Activated gamma-delta T cell (primary cell): ENCODE results near the gene MDC1.
"Not testable (repeated sequence)": the region's sequence is repeated elsewhere in the genome, so short reads cannot be mapped to it uniquely, and the experiment has no call there.

Experiments
- DNase-seq: peaks from one replicate; lab custom pipeline; 2025; lab: John Stamatoyannopoulos, UW

The MDC1 gene

DNA sequence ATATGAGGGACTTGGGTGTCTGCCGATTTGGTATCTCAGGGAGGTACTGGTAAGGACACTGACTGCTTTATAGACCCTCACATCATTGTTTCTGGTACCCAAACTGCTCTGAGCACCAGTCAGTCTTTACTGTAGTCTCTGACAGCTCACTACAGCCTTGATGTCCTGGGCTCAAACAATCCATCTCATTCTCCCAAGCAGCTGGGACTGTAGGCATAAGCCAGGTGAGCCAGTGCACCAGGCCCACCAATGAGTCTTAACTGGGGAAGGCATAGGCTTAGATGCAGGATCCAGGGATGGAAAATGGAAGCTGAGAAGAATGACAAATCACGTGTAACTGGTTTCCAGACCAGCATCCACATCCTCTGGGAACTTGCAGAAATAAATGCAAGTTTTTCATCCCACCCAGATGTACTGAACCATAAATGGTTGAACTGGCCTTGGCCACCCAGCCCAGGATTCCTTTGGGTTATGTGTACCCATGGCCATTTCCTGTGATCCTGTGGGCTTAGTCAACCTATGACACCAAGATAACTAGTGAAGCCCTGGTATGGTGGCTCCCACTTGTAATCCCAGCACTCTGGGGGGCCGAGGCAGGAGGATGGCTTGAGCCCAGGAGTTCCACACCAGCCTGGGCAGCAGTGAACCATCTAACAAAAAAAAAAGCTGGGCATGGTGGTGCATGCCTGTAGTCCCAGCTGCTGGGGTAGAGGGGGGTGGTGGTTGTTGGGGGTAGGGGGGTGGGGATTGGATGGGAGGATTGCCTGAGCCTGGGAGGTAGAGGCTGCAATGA, 8.8 kb upstream of the MDC1 start:
- no peak for DNase-seq

DNA sequence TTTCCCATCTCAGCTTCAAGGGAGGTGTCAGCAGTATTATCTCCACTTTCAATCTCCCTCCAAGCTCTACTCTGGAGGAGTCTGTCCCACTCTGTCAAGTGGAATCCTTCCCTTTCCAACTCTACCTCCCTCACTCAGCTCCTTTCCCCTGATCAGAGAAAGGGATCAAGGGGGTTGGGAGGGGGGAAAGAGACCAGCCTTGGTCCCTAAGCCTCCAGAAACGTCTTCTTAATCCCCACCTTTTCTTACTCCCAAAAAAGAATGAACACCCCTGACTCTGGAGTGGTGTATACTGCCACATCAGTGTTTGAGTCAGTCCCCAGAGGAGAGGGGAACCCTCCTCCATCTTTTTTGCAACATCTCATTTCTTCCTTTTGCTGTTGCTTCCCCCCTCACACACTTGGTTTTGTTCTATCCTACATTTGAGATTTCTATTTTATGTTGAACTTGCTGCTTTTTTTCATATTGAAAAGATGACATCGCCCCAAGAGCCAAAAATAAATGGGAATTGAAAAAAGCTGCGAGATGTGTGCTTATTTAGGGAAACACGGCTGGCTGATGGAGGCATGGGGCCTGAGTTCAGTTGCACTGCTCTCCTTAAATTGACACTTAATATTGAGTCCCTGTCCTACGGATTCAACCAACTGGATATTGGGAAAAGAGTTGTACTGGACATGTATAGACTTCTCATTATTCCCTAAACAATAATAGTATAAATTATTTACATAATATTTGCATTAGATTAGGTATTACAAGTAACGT, 8.0 kb upstream of the MDC1 start:
- DNase-seq = no peak

DNA sequence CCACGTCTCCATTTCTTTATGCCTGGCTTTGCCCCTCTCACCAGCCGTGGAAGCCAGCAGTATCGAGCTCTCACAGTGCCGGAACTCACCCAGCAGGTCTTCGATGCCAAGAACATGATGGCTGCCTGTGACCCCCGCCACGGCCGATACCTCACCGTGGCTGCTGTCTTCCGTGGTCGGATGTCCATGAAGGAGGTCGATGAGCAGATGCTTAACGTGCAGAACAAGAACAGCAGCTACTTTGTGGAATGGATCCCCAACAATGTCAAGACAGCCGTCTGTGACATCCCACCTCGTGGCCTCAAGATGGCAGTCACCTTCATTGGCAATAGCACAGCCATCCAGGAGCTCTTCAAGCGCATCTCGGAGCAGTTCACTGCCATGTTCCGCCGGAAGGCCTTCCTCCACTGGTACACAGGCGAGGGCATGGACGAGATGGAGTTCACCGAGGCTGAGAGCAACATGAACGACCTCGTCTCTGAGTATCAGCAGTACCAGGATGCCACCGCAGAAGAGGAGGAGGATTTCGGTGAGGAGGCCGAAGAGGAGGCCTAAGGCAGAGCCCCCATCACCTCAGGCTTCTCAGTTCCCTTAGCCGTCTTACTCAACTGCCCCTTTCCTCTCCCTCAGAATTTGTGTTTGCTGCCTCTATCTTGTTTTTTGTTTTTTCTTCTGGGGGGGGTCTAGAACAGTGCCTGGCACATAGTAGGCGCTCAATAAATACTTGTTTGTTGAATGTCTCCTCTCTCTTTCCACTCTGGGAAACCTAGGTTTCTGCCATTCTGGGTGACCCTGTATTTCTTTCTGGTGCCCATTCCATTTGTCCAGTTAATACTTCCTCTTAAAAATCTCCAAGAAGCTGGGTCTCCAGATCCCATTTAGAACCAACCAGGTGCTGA, 7.0 kb upstream of the MDC1 start:
- not testable (repeated sequence) for DNase-seq

- not testable (repeated sequence) for DNase-seq
Measured at GRCh38 chr6:30723159-30723842, 6.2 kb upstream of the MDC1 start.

DNA sequence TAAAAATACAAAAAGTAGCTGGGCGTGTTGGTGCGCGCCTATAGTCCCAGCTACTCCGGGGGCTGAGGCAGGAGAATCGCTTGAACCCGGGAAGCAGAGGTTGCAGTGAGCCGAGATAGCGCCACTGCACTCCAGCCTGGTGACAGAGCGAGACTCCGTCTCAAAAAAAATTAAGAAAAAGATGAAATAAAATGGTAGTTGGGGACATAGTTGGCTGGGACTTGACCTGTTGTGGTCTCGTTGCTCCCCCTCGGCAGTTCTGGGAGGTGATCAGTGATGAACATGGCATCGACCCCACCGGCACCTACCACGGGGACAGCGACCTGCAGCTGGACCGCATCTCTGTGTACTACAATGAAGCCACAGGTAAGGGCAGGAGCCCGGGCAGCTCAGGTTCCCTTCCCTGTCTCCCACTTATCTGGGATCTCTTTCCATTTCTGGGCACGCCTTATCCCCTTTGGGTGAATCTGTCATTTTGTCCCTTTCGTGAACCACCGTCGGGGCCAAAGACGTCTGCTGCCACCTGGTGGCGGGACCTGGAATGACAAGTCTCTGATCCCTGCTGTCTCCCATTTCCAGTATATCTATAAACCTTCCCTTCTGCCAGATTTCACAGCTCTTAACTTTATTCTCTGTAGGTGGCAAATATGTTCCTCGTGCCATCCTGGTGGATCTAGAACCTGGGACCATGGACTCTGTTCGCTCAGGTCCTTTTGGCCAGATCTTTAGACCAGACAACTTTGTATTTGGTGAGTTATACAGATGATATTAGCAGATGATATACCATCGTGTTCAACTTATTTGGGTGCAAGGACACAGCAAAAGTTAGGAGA, 5.4 kb upstream of the MDC1 start:
- DNase-seq = peak; percentile 18

DNA sequence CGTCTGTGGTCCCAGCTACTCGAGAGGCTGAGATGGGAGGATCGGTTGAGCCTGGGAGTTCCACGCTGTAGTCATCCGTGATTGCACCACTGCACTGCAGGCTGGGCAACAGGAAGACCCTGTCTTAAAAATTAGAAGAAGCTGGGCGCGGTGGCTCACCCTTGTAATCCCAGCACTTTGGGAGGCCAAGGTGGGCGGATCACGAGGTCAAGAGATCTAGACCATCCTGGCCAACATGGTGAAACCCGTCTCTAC, 4.9 kb upstream of the MDC1 start:
- not testable (repeated sequence) for DNase-seq

- peak; percentile 94 for DNase-seq
Measured at GRCh38 chr6:30721198-30722024, 4.3 kb upstream of the MDC1 start.

DNA sequence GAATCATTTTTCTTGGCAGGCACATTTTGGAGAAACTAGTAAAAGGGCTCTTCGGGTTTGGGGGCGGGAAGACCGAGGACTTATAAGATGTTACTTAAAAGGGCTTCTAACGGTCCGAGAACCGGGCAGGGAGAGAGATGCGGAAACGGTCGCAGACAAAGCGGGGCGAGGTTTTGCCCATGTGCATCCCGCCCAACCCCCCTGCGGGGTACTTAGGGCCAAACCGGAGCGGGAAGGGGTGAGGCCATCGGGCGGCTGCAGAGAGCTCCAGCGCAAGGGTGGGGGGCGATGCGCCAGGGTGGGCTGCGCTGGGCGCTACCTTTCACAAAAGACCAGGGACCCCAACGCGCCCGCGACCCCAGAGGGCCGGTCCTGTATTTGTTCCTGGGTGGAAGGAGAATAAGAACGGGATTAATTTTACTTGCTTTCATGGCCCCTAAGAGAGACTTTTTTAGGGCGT, 3.7 kb upstream of the MDC1 start:
- peak; percentile 16 for DNase-seq

DNA sequence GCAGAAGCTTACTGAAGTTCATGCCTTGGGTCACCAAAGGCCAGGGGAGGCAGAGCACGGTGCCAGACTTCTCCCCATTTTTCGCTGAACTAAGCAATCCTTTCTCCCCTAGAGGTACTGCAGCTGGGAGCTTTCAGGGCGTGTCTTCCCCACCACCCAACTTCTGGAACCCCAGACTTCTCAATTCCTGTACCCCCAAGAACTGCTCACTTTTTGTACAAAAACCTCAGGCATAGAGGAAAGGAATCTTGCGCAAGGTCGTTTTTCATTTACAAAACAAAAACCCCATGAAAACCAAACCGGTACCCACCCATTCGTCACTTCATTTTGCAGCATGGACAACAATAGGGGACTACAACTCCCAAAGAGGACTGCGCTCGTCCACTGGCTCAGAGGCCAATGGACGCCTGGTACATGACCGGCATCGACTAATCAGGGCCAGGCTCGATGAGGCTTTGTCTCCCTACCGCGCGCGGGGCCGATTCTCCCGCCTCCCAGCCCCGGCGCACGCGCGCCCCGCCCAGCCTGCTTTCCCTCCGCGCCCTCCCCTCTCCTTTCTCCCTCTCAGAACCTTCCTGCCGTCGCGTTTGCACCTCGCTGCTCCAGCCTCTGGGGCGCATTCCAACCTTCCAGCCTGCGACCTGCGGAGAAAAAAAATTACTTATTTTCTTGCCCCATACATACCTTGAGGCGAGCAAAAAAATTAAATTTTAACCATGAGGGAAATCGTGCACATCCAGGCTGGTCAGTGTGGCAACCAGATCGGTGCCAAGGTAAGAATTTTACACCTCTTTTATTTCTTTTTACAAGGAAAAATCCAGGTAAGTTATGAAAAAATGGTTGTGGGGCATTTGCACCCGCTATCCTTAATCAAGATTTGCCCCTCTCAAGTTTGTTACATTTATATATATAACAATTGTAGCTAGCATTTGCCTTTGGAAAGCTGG, 3.0 kb upstream of the MDC1 start, which contains the start of gene TUBB:
Gene TUBB (plus strand): TSS at position 562 of the 947 bp plus-strand sequence. CDS start 155 bp downstream, at position 717.
- peak; percentile 86 for DNase-seq

DNA sequence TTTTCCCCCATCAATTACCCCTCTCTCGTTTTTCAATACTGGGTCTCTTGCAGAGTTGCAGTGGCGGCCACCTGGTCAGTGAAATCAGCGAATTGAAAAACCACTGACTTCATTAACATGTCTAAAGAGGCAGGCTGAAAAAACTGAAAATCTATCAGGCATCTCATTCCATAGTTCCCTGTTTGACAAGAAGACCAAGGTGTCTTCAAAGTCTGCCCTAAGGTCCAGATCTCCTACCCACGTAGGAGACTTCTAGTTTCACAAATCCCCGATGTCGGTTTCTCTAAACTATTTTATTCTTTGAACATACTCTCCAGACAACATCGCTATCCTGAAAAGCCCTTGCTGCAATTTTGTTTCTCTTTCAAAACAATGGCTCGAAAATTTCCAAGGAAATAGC, 2.3 kb upstream of the MDC1 start:
- DNase-seq = no peak

GRCh38 chr6:30717845-30718720, 1.0 kb upstream of the MDC1 start:
- not testable (repeated sequence) for DNase-seq

GRCh38 chr6:30716879-30717128, 277 bp downstream of the MDC1 start:
- no peak for DNase-seq

DNA sequence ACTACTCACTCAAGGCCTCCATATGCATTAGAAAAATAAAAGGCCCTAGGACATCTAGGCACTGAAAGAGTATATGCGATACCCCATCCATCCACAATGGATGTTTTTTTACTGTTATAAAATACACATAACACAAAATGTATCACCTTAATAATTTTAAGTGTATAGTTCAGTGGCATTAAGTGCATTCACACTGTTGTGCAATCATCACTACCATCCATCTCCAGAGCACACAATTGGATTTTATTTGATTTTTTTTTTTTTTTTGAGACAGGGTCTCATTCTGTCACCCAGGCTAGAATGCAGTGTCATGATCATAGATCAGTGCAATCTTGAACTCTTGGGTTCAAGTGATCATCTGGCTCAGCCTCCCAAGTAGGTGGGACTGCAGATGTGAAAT, 2.8 kb downstream of the MDC1 start:
- DNase-seq = no peak

DNA sequence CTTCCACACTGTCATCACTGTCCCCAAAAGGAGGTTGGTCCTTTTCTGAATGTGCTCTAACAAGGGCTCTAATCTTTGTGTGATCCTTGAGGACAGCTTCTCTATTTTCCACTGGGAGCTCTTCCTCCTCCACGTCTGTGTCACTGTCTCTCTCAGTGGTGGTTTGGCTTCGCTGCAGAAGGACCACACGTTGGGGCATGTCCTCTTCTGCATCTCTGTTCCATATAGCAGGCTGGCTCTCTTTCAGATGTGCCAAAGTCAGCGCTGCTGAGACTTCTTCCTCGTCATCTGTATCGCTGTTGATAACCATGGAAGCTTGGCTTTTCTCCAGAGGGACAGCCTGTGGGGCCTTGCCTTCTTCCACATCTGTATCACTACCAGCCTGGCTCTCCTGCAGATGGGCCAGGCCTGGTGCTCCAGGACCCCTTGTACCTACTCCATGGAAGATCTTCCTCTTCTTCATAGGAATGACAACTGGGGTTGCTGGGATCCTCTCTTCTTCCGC, 4.6 kb downstream of the MDC1 start:
- no peak for DNase-seq

DNA sequence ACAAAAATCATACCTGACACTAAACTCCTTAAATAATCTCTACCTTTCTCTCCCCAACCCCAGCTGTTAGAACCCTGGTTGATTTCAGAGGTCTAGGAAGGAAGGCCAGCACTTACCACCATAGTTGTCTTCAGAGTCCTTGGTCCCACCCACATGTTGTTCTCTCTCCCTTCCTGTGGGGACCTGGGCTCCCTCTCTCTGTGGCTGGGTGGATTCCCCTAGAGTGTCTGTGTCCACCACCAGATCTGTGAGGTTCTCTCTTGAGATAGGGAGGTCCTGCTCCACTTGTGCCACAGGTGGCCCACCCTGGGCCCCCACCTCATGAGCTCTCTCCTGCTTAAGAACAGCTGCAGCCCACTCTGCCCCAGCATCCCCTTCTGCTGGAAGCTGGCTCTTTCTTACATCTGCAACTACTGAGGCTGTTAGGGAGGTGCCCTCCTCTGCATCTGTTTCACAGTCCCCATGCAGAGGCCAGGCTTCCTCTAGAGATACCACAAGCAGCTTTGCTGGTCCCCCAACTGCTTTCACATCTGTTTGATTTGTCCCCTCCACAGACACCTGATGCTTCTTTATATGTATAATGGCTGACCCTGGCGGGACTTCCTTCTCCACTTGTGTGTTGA, 5.2 kb downstream of the MDC1 start:
- no peak for DNase-seq

DNA sequence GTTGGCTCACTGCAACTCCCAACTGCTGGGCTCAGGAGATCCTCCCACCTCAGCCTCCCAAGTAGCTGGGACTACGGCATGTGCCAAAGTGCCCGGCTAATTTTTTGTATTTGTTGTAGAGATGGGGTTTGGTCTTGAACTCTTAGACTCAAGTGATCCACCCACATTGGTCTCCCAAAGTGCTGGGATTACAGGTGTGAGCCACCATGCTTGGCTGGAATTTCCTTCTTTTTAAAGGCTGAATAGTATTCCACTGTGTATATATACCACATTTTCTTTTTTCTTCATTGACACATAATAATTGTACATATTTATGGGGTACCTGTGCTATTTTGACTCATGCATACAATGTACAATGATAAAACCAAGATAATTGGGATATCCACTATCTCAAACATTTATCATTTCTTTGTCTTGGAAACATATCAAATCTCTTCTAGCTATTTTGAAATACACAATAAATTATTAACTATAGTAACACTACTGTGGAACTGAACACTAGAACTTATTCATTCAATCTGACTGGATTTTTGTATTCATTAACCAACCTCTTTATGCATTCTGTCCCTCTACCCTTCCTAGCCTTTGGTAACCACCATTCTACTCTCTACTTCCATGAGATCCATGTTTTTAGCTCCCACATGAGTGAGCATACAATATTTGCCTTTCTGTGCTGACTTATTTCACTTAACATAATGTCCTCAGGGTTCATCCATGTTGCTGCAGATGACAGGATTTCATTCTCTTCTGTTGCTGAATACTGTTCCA, 7.8 kb downstream of the MDC1 start:
- DNase-seq = no peak
